DMS79 (cell line): ENCODE results near the gene NXPH1.
"Not testable (repeated sequence)": the region's sequence is repeated elsewhere in the genome, so short reads cannot be mapped to it uniquely, and the experiment has no call there.

ENCODE experiments used
- DNase-seq: peaks from one replicate; lab custom pipeline; 2025; lab: John Stamatoyannopoulos, UW

NXPH1 gene

GRCh38 chr7:8719102-8719501, 285.7 kb downstream of the NXPH1 start:
- DNase-seq: no peak

GRCh38 chr7:8724080-8724718, 290.8 kb downstream of the NXPH1 start:
- no peak for DNase-seq

GRCh38 chr7:8731756-8732155, 298.3 kb downstream of the NXPH1 start:
- not testable (repeated sequence) for DNase-seq

- DNase-seq: no peak
Observed at GRCh38 chr7:8739837-8740236, 306.4 kb downstream of the NXPH1 start.

GRCh38 chr7:8742837-8743236, 309.4 kb downstream of the NXPH1 start:
- DNase-seq: no peak

GRCh38 chr7:8747338-8747737, 313.9 kb downstream of the NXPH1 start:
- no peak for DNase-seq

- DNase-seq: no peak
Observed at GRCh38 chr7:8751557-8752231, 318.3 kb downstream of the NXPH1 start.

- DNase-seq: no peak
Observed at GRCh38 chr7:8753355-8753754, 319.9 kb downstream of the NXPH1 start.

GRCh38 chr7:8761731-8762130, 328.3 kb downstream of the NXPH1 start:
- DNase-seq: no peak

GRCh38 chr7:8762803-8763202, 329.4 kb downstream of the NXPH1 start:
- DNase-seq: no peak

GRCh38 chr7:8765374-8765773, 332.0 kb downstream of the NXPH1 start:
- DNase-seq: no peak

GRCh38 chr7:8773518-8773917, 340.1 kb downstream of the NXPH1 start:
- no peak for DNase-seq

- no peak for DNase-seq
Observed at GRCh38 chr7:8778459-8778858, 345.1 kb downstream of the NXPH1 start.

GRCh38 chr7:8781166-8781565, 347.8 kb downstream of the NXPH1 start:
- no peak for DNase-seq

- no peak for DNase-seq
Observed at GRCh38 chr7:8783229-8783628, 349.8 kb downstream of the NXPH1 start.

GRCh38 chr7:8785081-8785480, 351.7 kb downstream of the NXPH1 start:
- DNase-seq: no peak

GRCh38 chr7:8800986-8801385, 367.6 kb downstream of the NXPH1 start:
- DNase-seq: no peak
